GM08714 (cell line): ENCODE results near the gene RPF1.

ENCODE experiments used
- H3K4me3 ChIP-seq: fragments of 200-500 bp; sonication (Bioruptor generic); 2 replicates; pipeline ENCODE4 v1.5.1; 2014; ENCODE audit warnings: mild to moderate bottlenecking, low read length, inconsistent platforms
- ZNF274 ChIP-seq: IDR thresholded peaks from 2 replicates; pipeline ENCODE4 v1.6.1; 2012; ENCODE audit warnings: mild to moderate bottlenecking, low read depth, low read length

Gene RPF1

GRCh38 chr1:84467298-84467697 is 11.8 kb upstream of the RPF1 start:
- no peak for TF ChIP-seq ZNF274
- no peak overlapping the region for H3K4me3 ChIP-seq

- H3K4me3 ChIP-seq = no peak overlapping the region
- no peak for TF ChIP-seq ZNF274
Observed at GRCh38 chr1:84476225-84476624, 2.8 kb upstream of the RPF1 start.

- no peak for TF ChIP-seq ZNF274
- H3K4me3 ChIP-seq = peak overlapping the region; percentile 97
Observed at GRCh38 chr1:84479998-84480397, 932 bp downstream of the RPF1 start.

- TF ChIP-seq ZNF274 = no peak
- peak overlapping the region; percentile 97; the same call in 1 of the 2 replicates for H3K4me3 ChIP-seq
Observed at GRCh38 chr1:84480650-84481049, 1.6 kb downstream of the RPF1 start.

- no peak for TF ChIP-seq ZNF274
- H3K4me3 ChIP-seq = no peak overlapping the region; the same call in 1 of the 2 replicates
Observed at GRCh38 chr1:84481317-84481716, 2.3 kb downstream of the RPF1 start.

GRCh38 chr1:84488107-84488506 is 9.0 kb downstream of the RPF1 start:
- no peak overlapping the region for H3K4me3 ChIP-seq
- TF ChIP-seq ZNF274 = no peak

GRCh38 chr1:84489766-84490165 is 10.7 kb downstream of the RPF1 start:
- no peak overlapping the region for H3K4me3 ChIP-seq
- TF ChIP-seq ZNF274 = no peak

- no peak overlapping the region for H3K4me3 ChIP-seq
- no peak for TF ChIP-seq ZNF274
Observed at GRCh38 chr1:84492726-84493125, 13.7 kb downstream of the RPF1 start.

GRCh38 chr1:84493747-84494146 is 14.7 kb downstream of the RPF1 start:
- no peak for TF ChIP-seq ZNF274
- no peak overlapping the region for H3K4me3 ChIP-seq

- TF ChIP-seq ZNF274 = no peak
- no peak overlapping the region for H3K4me3 ChIP-seq
Observed at GRCh38 chr1:84496498-84496897, 17.4 kb downstream of the RPF1 start.

GRCh38 chr1:84497631-84498275 is 18.7 kb downstream of the RPF1 start:
- no peak for TF ChIP-seq ZNF274
- H3K4me3 ChIP-seq = no peak overlapping the region

GRCh38 chr1:84502927-84503326 is 23.9 kb downstream of the RPF1 start:
- TF ChIP-seq ZNF274 = no peak
- H3K4me3 ChIP-seq = no peak overlapping the region

- no peak for TF ChIP-seq ZNF274
- peak overlapping the region; percentile 98 for H3K4me3 ChIP-seq
Observed at GRCh38 chr1:84504580-84505492, 25.8 kb downstream of the RPF1 start.

- no peak for TF ChIP-seq ZNF274
- peak overlapping the region; percentile 98 for H3K4me3 ChIP-seq
Observed at GRCh38 chr1:84505493-84506001, 26.5 kb downstream of the RPF1 start.
